ACC112 (cell line): Measurements from ENCODE around the gene INSL3.
"Not testable (repeated sequence)": the region's sequence is repeated elsewhere in the genome, so short reads cannot be mapped to it uniquely, and the experiment has no call there.

Source experiments
- H2AFZ ChIP-seq: fragments of 200-600 bp; sonication (generic); one replicate; pipeline ENCODE4 v1.6.0; 2017; ENCODE audit warnings: antibody characterized with exemption, low read length; ENCODE audit not compliant: unreplicated experiment
- H3K27ac ChIP-seq: fragments of 200-600 bp; sonication (generic); 2 replicates; pipeline ENCODE4 v1.5.1; 2014; ENCODE audit warnings: low read depth, mild to moderate bottlenecking, antibody characterized with exemption, low read length, moderate library complexity
- H3K27me3 ChIP-seq: fragments of 200-600 bp; sonication (generic); 2 replicates; pipeline ENCODE4 v1.6.1; 2014; ENCODE audit warnings: mild to moderate bottlenecking, antibody characterized with exemption, low read length, moderate library complexity, mixed read lengths; ENCODE audit not compliant: insufficient read depth
- H3K36me3 ChIP-seq: fragments of 200-600 bp; sonication (generic); 2 replicates; pipeline ENCODE4 v1.6.1; 2016; ENCODE audit warnings: mild to moderate bottlenecking, antibody characterized with exemption, low read length, moderate library complexity, mixed read lengths; ENCODE audit not compliant: insufficient read depth
- H3K4me1 ChIP-seq: fragments of 200-600 bp; sonication (generic); one replicate; pipeline ENCODE4 v1.6.1; 2016; ENCODE audit warnings: low read length, mixed read lengths; ENCODE audit not compliant: insufficient read depth, unreplicated experiment, control insufficient read depth
- H3K4me3 ChIP-seq: fragments of 200-600 bp; sonication (generic); 2 replicates; pipeline ENCODE4 v1.5.1; 2014; ENCODE audit warnings: mild to moderate bottlenecking, low read depth, low read length
- H3K79me2 ChIP-seq: fragments of 200-600 bp; sonication (generic); one replicate; pipeline ENCODE4 v1.6.0; 2016; ENCODE audit warnings: low read length; ENCODE audit not compliant: control insufficient read depth, unreplicated experiment, insufficient read depth

INSL3 gene

GRCh38 chr19:17807731-17808316 lies 13.5 kb downstream of the INSL3 start:
- H3K4me3 ChIP-seq: no peak overlapping the region
- no peak overlapping the region for H3K27ac ChIP-seq
- no peaks in the 10 kb centered on the region for H3K79me2 ChIP-seq
- H3K27me3 ChIP-seq: peaks cover 6% of the 10 kb centered on the region
- H3K4me1 ChIP-seq: no peaks in the 10 kb centered on the region
- H2AFZ ChIP-seq: no peak overlapping the region
- H3K36me3 ChIP-seq: no peaks in the 10 kb centered on the region

GRCh38 chr19:17806945-17807344 lies 14.4 kb downstream of the INSL3 start:
- Histone ChIP-seq H3K4me3 (no peak overlapping the region), H3K27me3 (peaks cover 13% of the 10 kb centered on the region), H3K79me2 (no peaks in the 10 kb centered on the region), H3K36me3 (no peaks in the 10 kb centered on the region), H3K4me1 (no peaks in the 10 kb centered on the region), H3K27ac (no peak overlapping the region), H2AFZ (no peak overlapping the region)

GRCh38 chr19:17805427-17805826 lies 15.9 kb downstream of the INSL3 start:
- peaks cover 13% of the 10 kb centered on the region for H3K27me3 ChIP-seq
- H3K79me2 ChIP-seq: no peaks in the 10 kb centered on the region
- no peak overlapping the region for H3K27ac ChIP-seq
- H3K4me3 ChIP-seq: no peak overlapping the region
- no peak overlapping the region for H2AFZ ChIP-seq
- no peaks in the 10 kb centered on the region for H3K36me3 ChIP-seq
- no peaks in the 10 kb centered on the region for H3K4me1 ChIP-seq

- H3K36me3 ChIP-seq: no peaks in the 10 kb centered on the region
- H3K27ac ChIP-seq: no peak overlapping the region
- H3K27me3 ChIP-seq: peaks cover 11% of the 10 kb centered on the region
- no peaks in the 10 kb centered on the region for H3K4me1 ChIP-seq
- H2AFZ ChIP-seq: no peak overlapping the region
- no peaks in the 10 kb centered on the region for H3K79me2 ChIP-seq
- no peak overlapping the region for H3K4me3 ChIP-seq
These were observed 17.9 kb downstream of the INSL3 start for GRCh38 chr19:17803264-17803896.

GRCh38 chr19:17802137-17802858 lies 19.0 kb downstream of the INSL3 start:
- H3K36me3 ChIP-seq: no peaks in the 10 kb centered on the region

GRCh38 chr19:17798599-17798998 lies 22.7 kb downstream of the INSL3 start:
- Histone ChIP-seq H3K27me3 (peaks cover 17% of the 10 kb centered on the region), H3K4me1 (peaks cover 12% of the 10 kb centered on the region)
- not testable (repeated sequence) for H3K36me3 ChIP-seq, H2AFZ ChIP-seq, H3K4me3 ChIP-seq, H3K27ac ChIP-seq, H3K79me2 ChIP-seq

More at GRCh38 chr19:17802137-17802858, 19.0 kb downstream of the INSL3 start:
- Histone ChIP-seq H3K27ac (no peak overlapping the region), H3K4me3 (no peak overlapping the region), H2AFZ (no peak overlapping the region), H3K27me3 (peaks cover 7% of the 10 kb centered on the region; the same call in 1 of the 2 replicates), H3K79me2 (no peaks in the 10 kb centered on the region), H3K4me1 (peaks cover 2% of the 10 kb centered on the region)

GRCh38 chr19:17797424-17798201 lies 23.7 kb downstream of the INSL3 start:
- H2AFZ ChIP-seq: no peak overlapping the region
- H3K79me2 ChIP-seq: no peaks in the 10 kb centered on the region
- peaks cover 12% of the 10 kb centered on the region for H3K4me1 ChIP-seq
- H3K36me3 ChIP-seq: no peaks in the 10 kb centered on the region
- H3K27me3 ChIP-seq: peaks cover 15% of the 10 kb centered on the region
- no peak overlapping the region for H3K27ac ChIP-seq
- H3K4me3 ChIP-seq: no peak overlapping the region

- Histone ChIP-seq H3K4me3 (no peak overlapping the region), H3K79me2 (no peaks in the 10 kb centered on the region), H2AFZ (no peak overlapping the region), H3K27ac (no peak overlapping the region), H3K4me1 (peaks cover 12% of the 10 kb centered on the region), H3K36me3 (no peaks in the 10 kb centered on the region), H3K27me3 (peaks cover 10% of the 10 kb centered on the region; the same call in 1 of the 2 replicates)
These were observed 24.4 kb downstream of the INSL3 start for GRCh38 chr19:17796838-17797423.

- Histone ChIP-seq H3K27ac (no peak overlapping the region), H2AFZ (no peak overlapping the region), H3K4me1 (peaks cover 12% of the 10 kb centered on the region), H3K27me3 (peaks cover 10% of the 10 kb centered on the region; the same call in 1 of the 2 replicates), H3K4me3 (no peak overlapping the region), H3K79me2 (no peaks in the 10 kb centered on the region), H3K36me3 (no peaks in the 10 kb centered on the region)
These were observed 25.1 kb downstream of the INSL3 start for GRCh38 chr19:17796013-17796837.
